ENCODE results near the gene DNAH6.

DNA sequence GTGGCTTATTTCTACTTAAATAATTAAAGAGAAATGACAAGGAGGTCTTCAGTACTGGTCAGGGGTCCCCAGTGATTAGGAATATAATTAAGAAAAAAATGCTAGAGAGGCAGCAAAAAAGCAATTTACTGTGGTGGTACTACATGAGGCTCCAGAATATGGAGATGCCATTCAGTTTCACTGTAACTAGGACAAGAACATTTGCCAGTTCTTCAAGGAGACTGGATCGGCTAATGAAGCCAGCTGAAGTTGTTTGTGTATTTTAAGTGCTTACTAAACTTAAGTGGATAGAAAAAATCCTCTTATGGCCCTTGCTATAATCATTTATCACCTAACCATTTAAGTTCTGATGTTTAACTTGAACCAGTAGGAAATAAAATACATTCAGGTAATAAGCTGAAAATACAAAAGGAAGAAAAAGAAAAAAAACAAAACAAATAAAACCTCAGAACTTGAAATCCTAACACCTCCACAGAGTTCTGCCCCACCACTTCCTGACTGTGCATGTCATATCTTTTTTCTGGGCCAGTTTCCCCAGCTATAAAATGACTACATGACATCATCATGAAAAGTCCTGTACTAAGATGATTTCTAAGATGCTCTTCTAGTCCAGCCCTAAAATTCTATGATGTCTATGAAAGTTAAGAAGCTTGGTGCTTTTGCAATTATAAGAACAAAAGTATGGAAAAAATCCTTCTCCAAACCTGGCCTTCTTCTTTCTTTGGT lies 266.6 kb downstream of the DNAH6 start:
- TF ChIP-seq POLR2A (IDR thresholded peaks at IDR 0.05; ENCODE audit: low read depth, low read length) = no peak
- TF ChIP-seq TAF1 (IDR thresholded peaks at IDR 0.05; ENCODE audit: low read depth, low read length) = no peak
- no peak for TF ChIP-seq POLR2AphosphoS5 (IDR thresholded peaks at IDR 0.05; ENCODE audit: low read depth, low read length)
- TF ChIP-seq SPI1 (IDR thresholded peaks at IDR 0.05; ENCODE audit: low read depth, low read length) = no peak
- TF ChIP-seq POU2F2 (IDR thresholded peaks at IDR 0.05; ENCODE audit: low read depth, low read length) = no peak
